Stimulated activated CD8-positive, alpha-beta memory T cell treated with anti-CD3 and anti-CD28 coated beads, Interleukin-12 subunit alpha, Interleukin-12 subunit beta, amount 100 ng/mL, for 4 hours (primary cell): Measurements from ENCODE around the gene HCFC1R1.

Experiments
- DNase-seq: peaks from one replicate; pipeline ENCODE4 v3.0.0-alpha.2; 2020; ENCODE audit warnings: low read depth

Gene HCFC1R1

DNA sequence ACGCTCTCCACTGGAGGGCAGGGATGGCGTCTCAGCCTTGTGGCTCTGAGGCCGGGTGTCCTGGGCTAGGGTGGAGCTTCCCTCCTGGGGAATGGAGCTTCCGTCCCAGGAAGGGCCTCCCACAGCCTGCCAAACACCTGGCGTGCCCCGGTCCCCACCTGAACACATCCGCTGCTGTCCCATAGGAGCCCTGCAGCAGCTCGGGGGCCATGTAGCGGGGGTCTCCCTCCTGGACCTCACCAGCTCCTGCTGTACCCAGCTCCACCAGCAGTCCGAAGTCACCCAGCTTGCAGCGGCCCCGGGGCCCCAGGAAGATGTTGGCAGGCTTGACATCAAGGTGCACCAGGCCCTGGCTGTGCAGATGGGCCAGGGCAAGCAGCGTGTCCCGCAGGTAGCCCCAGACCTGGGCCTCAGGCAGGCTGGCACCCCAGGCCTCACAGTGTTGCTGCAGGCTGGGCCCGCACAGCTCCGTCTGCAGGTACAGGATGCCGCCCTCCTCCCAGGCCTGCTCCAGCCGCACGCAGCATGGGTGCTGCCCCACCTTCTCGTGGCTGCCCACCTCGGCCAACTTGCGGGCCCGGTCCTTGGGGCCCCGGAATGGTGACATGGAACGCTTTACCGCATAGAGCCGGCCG lies 48.5 kb downstream of the HCFC1R1 start:
- no peak for DNase-seq

DNA sequence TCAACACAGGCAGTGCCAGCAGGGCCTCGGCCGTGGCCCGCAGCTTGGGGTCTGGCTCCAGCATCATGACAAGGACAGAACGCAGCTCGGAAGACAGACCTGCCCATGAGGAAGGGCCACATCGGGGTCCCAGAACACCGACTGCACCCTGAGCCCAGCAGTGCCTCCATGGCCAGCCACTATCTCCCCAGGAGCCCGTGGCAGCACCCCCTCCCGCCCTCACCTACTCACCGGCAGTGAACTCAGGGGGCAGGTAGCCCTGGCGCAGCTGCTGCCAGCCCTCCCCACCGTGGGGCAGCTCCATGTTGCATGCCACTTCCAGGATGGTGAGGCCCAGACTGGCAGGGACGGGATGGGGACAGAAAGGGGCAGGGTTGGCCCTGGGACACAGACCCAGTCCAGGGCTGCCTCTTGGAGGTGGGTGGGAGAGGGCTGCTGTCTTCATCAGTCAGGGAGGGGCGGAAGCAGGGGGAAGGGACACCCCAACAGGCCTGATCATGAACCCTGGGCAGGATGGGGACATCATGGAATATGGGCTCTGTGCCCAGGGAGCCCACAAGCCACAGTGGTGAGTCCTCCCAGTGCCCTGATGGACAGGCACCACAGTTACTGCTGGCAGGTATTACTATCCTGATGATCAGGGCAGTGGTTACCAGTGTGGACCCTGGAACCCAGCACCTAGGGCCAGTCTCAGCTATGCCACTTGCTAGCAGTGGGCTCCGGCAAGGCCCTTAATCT lies 49.3 kb downstream of the HCFC1R1 start:
- no peak for DNase-seq

DNA sequence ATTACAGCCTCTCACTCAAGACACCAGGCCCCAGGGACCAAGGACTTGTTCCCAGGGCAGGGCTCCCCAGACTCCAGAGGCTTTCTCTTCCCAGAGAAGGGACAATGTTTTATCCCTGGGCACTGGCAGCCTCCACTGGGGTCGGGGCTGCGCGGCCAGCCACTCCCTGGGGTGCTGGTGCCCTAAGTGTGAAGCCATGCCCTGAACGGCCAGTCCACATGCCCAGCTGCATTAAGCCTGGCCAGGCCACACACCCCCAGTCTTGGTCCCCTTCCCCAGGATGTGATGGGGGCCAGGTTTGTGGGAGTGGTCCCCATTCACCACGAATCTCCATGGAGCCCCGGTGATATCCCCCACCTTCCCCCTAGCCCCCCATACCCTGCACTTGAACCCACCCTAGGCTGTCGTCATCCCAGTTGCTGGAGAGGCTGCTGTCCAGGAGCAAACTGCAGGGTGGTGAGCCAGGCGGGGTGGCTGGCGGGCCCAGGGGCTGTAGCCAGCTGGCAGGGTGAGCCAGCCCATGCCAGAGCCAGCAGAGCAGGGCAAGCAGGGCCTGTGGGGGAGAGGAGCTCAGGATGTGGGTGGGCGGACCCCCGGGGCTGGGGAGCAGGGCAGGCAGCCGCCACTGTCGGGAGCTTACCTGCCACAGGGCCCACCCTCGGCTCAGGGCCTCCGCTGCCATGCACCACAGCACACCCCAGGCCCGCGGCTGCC lies 50.0 kb downstream of the HCFC1R1 start:
- no peak for DNase-seq

DNA sequence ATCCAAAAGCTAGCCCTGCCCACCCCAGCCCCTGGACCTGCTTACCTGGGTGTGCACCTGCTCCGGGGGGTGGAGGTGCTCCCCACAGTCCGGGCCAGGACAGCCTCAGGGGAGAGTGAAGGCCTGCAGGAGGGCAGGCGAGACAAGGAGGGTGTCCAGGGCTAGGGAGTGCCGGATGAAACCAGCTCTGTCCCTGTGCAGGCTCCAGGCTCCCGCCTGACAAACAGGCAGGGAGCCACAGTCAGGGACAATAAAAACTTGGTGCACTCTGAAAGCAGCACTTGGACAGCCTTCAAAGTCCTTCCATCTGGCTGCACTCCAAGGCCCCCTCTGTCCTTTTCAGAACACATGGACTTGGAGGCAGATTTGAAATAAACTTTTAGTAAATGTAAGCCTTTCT lies 50.6 kb downstream of the HCFC1R1 start:
- DNase-seq: no peak
